Measurements from ENCODE around the gene MYT1.

Gene MYT1

GRCh38 chr20:64140061-64140931, 24.0 kb upstream of the MYT1 start:
- no peak for DNase-seq

GRCh38 chr20:64140956-64141355, 23.3 kb upstream of the MYT1 start:
- DNase-seq: no peak

- no peak for DNase-seq
Observed at GRCh38 chr20:64142590-64142989, 21.7 kb upstream of the MYT1 start.

DNA sequence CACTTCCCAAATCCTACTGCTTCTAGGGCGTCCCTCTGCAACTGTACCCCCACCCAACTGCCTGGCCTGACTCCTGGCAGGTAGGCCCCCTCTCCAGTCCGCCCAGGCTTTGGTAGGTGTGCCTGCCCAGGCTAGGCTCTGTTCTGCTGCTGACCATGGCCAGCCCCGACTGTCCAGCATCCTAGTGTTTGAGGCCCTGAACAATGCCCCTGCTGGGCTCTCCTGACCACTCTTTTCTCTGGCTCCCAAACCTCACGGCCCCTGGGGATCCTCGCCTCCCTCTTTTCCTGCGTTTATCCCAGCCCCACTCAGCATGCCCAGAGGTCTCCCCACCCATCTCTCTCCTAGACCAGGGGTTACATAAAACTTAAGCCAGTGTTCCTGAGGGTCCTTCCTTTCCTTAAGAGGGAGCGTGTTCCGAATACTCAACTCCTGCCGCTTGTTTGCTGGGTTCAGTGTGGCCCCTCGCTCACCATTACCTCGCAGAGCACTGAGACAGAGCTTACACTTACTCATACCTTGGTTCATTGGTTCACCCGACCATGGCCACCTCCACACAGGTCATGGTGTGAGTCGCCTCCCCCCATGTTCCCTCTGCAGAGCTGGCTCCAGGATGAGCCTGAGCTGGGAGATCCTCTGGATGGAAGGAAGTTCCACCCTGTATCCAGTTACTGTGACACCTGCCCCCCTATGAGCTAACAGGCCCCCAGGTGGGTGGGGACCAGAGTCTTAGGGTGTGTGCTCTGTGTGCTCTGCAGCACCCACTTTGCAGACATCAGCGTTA, 21.0 kb upstream of the MYT1 start:
- DNase-seq: no peak

GRCh38 chr20:64144144-64144912, 19.9 kb upstream of the MYT1 start:
- no peak for DNase-seq

DNA sequence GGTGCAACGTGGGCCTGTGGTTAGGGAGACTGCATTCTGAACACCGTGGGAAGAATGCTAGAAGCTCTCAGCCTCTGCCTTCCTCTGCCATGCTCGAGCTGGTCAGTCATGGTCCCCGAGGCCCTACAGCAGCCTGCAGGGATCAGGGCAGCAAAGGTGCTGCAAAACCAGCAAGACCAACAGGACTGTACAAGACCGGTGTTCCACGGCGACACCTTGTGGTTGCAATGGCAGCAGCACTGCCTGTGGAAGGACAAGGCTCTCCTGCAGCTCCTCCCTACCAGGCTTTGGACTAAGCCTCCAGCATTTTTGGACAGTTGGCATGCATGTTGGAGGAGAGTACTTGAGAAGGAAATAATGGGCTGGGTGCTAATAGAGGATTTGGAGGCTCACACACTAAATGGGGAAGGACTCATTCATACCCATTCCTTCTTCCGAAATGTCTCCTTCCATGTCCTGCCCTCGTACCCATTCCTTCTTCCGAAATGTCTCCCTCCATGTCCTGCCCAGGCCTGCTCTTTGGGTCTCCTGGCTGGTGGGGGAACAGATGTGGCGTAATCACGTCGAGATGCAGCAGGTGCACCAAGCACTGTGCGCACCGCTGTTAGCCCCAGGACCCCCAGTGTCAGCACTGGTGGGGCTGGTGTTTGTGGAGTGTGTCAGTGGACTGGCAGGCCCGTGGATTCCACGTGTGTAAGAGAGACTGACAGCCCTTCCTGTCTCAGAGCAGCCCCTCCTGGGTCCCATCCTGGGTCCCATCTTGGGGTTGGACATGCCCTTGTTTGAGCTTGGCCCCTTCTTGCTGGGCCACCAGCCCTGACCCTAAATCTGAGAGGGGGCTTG, 18.6 kb upstream of the MYT1 start:
- DNase-seq: peak; percentile 51

GRCh38 chr20:64146301-64146935, 17.8 kb upstream of the MYT1 start:
- no peak for DNase-seq

GRCh38 chr20:64146936-64147477, 17.2 kb upstream of the MYT1 start:
- DNase-seq: no peak

DNA sequence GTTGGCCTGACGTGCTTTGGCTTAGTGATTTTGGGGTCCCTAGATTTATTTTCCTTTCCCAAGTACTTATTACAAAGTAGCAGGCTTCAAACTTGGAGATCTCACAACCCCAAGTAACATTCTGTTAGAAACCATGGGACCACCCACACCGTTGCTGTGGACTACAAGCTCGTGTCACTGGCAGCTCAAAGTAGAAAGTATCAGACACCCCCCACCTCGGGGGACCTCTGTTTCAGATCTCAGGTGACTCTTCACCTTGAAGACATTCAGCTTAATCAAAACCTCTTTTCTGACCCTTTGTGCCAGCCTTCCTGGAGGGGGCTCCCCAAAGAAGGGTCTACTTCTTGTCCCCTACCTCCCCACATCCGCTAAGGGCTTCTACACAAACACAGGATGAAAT, 15.7 kb upstream of the MYT1 start:
- no peak for DNase-seq

GRCh38 chr20:64149141-64149540, 15.1 kb upstream of the MYT1 start:
- DNase-seq: no peak

- no peak for DNase-seq
Observed at GRCh38 chr20:64149809-64150560, 14.3 kb upstream of the MYT1 start.

GRCh38 chr20:64150756-64151632, 13.3 kb upstream of the MYT1 start:
- no peak for DNase-seq

- DNase-seq: no peak
Observed at GRCh38 chr20:64151633-64152530, 12.4 kb upstream of the MYT1 start.

DNA sequence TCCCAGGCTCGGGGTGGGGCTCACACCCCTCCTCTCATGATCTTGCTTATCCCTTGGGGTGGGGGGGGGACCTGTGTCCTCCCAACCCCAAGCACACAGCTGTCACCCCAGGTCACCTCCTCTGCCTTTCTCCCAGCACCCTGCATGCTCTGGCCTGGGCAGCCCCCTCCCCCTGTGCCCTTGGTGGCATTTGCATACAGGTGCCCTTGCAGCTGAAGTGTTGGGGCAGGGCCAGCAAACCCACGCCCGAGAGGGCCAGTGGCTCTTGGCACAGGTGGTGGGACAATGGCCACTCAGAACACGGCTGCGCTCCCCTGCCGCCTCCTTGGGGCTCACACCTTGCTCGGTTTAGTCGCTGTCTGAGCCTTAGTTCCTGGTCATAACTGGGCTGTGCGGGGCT, 11.3 kb upstream of the MYT1 start:
- DNase-seq: no peak

DNA sequence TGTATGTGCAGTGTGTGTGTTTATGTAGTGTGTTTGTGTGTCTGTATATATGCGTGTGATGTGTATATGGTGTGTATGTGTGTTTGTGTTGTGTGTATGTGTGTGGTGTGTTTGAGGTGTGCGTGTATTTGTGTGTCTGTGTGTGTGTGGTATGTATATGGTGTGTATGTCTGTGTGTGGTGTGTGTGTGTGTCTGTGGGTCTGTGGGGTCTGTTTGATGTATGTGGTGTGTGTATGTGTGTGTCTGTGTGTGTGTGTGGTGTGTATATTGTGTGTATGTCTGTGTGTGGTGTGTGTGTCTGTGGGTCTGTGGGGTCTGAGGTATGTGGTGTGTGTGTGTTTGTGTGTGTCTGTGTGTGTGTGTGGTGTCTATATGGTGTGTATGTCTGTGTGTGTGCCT, 10.8 kb upstream of the MYT1 start:
- DNase-seq: no peak

DNA sequence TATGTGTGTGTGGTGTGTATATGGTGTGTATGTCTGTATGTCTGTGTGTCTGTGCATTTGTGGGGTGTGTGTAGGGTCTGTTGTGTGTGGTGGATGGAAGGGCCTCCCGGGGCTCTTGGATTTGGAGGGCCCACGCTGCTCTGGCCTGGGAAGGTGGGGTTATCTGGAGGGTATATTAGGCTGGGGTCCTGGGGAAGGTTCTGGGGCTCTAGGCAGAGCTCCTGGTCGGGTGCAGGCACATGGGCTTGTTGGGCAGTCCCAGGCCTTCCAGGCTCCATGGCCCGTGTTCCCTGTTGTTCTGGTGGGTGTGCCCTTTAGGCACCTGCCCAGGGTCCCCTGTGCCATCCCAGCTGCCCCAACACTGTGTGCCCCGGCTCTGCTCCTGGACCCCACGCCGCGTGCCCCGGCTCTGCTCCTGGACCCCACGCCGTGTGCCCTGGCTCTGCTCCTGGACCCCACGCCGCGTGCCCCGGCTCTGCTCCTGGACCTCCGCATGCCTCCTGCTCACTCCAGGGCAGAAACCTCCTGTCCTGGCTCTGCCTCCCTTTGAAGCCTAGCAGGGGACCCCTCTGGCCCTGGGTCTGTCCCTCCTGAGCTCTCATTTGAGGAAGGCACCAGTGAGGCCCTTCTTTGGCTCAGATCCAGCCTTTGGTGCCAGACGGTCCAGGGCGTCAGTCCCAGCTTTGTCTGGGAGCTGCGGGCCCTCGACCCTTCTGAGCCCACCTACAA, 10.2 kb upstream of the MYT1 start:
- no peak for DNase-seq

DNA sequence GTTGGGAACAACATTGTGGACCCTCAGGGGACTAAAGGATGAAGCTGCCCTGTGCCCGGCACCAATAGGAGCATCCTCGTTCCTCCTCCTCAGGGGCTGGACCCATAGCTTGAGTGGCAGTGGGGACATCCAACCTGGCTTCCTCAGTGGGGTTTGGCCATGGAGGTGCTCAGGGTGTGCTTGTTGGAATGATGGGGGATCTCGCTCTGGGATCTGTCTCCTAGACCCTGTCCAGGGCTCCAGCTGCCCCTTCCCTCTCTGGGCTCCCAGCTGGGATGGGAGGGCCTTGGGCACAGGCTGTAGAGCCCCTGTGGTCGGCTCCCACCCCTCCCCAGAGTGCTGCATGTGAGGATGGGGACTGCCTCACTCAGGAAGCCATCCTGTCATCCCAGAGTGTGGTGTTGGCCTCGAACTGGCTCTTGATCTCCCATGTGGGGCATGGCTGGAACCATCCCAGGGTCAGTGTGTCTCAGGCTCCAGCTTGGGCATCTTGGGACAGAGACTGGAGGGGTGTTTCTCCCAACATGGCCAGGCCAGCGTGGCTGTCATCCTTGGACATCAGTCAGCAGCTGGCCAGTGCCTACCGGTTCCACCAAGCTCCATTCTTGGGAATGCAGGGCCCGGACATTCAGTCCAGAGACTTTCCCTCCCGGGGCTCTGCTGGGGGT, 9.5 kb upstream of the MYT1 start:
- no peak for DNase-seq

All from activated CD4-positive, alpha-beta T cell treated with anti-CD3 and anti-CD28 coated beads for 48 hours (primary cell).